HG03060 (cell line): Measurements from ENCODE around the gene KCNA10.

Experiments used
- ATAC-seq: cut with Tn5 transposase; IDR thresholded peaks from one replicate; pipeline ENCODE4 v1.9.1; 2021; ENCODE audit warnings: low read depth, moderate number of reproducible peaks; ENCODE audit not compliant: unreplicated experiment

KCNA10 gene

GRCh38 chr1:110502402-110503151 lies 16.4 kb downstream of the KCNA10 start:
- ATAC-seq = no peak

GRCh38 chr1:110501488-110502132 lies 17.4 kb downstream of the KCNA10 start:
- ATAC-seq = no peak

- no peak for ATAC-seq
These were observed 20.7 kb downstream of the KCNA10 start for GRCh38 chr1:110498270-110498669.

DNA sequence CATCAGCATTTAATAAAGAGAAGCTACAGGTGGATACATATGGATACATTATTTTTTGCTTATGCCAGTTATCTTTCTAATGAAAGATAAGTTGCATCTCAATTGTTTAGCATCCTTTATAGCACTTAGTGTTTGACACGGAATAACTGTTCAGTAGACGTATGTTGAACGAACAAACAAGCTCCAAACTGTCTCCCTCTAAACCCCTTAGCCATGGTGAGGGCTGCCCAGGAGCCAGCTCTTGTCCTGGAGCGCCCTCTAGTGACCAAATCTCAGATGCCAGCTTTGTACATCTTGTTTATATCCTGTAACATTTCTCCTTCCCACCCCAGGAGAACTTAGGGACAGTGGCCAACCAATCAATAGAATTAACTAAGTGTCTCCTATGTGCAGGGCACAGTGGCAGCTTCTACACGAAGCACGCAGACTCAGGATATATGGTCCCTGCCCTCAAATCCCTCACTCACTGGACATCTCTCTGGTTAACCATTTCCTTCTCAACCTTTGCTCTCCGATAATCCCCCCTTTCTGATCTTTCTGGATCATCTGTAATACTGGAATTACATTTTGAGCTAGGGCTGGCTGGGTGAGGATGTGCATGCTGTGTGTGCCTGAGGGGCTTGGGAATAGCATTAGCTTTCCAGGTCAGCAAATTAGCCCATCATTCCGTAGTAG lies 22.9 kb downstream of the KCNA10 start:
- no peak for ATAC-seq

- no peak for ATAC-seq
These were observed 24.2 kb downstream of the KCNA10 start for GRCh38 chr1:110494522-110495406.

GRCh38 chr1:110494036-110494435 lies 24.9 kb downstream of the KCNA10 start:
- no peak for ATAC-seq

- ATAC-seq = no peak
These were observed 25.8 kb downstream of the KCNA10 start for GRCh38 chr1:110493059-110493699.

GRCh38 chr1:110492573-110492972 lies 26.4 kb downstream of the KCNA10 start:
- no peak for ATAC-seq

GRCh38 chr1:110490791-110491451 lies 28.1 kb downstream of the KCNA10 start:
- ATAC-seq = no peak

- ATAC-seq = no peak
These were observed 28.9 kb downstream of the KCNA10 start for GRCh38 chr1:110489973-110490542.

DNA sequence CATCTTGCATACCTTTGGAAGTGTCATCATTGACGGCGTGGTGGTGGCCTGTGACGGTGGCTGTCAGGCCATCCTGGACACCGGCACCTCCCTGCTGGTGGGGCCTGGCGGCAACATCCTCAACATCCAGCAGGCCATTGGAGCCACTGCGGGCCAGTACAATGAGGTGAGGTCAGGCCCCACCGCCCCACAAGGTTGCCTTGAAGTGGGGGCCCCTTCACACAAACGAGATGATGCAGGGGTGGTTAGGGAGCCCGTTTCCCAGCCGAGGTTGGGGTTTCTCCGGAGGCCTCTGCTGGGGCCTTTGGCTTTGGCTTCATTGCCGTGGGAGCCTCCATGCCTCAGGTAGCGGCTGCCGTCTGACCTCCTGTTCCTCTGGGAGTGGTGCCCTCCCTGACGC lies 29.6 kb downstream of the KCNA10 start:
- ATAC-seq = no peak

- ATAC-seq = no peak
These were observed 30.1 kb downstream of the KCNA10 start for GRCh38 chr1:110488867-110489266.

DNA sequence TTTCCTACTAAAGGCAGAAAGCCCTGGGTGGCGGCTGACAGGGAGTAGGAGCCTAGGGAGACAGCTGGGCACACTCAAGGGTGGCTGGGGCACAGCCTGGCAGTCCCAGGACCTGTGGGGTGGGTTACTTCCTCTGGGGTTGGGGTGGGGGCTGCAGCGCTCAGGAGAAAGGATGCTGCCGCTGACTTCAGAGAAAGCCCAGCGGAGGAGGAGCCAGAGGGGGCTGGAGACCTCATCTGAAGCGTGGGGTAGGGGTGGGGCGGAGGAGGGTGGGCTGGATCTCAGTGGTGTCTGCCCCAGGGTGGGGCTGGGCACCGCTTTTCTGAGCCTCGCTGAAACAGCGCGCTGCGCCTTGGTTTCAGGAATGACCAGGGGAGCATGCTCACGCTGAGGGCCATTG lies 30.8 kb downstream of the KCNA10 start:
- ATAC-seq = no peak

DNA sequence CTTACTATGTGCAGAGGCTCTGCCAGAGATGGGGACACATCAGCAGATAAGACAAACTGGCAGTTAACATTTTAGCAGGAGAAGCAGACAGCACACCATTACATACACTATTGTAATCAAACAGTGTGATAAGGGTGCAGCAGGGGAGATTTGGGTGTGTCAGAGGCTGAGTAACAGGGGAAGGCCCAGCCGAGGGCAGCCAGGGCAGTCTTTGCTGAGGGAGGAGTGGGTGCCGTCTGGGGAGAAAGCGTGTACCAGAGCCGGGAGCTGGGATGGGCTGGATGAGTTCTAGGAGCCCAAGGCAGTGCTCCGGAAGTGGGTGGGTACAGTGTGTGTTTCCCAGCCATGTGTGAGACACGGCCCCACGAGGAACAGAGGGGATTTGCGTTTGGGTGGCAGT lies 31.2 kb downstream of the KCNA10 start:
- ATAC-seq = no peak

DNA sequence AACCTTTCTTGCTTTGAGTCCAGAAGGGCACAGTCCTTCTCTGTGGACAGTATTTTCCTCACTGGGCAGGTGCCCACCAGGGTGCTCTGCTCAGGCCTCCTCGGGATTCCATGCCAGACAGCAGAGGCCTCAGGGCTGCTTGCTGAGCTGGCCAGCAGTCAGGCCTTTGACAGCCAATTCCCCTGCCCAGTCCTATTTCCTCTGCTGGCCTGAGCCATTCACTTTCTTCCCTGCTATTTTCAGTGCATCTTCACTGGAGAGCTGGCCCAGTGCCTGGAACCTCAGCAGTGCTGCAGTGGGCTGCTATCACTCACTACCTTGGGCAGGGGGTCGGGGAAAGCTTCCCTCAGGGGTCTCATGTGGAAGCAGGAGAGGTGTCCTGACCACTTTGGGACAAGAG lies 33.2 kb downstream of the KCNA10 start:
- ATAC-seq = no peak

DNA sequence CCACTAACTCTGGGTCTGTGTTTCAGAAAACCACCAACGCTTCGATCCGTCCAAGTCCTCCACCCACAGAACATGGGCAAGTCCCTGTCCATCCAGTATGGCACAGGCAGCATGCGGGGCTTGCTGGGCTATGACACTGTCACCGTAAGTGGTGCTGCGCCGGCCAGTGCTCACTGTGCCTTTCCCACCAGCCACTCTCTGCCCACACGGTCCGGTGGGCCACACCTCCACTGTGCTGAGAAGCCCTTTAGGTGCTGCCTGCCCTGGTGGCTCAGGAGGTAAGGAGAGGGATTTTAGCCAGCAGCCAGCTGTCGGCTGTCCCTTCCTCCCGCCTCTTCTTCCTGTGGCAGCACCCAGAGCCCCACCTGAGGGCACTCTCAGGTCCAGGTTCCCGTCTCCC lies 34.2 kb downstream of the KCNA10 start:
- no peak for ATAC-seq

- no peak for ATAC-seq
These were observed 35.7 kb downstream of the KCNA10 start for GRCh38 chr1:110483308-110483685.

DNA sequence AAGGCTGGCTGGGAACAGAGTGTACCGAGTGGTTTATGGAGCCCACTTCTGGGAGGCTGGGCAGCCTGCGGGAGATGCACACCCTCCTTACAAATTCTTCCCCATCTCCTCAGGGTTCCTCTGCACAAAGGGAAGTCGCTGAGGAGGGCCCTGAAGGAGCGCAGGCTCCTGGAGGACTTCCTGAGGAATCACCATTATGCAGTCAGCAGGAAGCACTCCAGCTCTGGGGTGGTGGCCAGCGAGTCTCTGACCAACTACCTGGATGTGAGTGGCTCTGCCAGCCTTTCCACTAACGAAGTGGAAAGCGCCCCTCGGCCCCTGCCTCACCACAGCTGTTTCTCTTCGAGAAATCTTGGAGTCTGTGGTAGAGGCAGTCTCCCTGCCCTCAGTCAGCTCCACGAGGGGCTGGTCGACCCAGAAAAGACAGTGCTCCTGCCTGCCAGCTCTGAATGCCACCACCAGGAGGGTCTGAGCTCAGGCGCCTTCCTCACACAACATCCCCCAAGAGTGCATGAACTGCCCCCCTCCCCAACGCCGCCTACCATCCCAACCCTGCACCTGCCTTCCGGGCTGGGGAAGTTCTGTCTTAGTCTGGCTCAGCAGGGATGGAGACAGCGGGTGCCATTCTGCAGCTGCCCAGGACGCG lies 36.2 kb downstream of the KCNA10 start:
- ATAC-seq = no peak
